ENCODE data around the gene TCEAL7.

The TCEAL7 gene

DNA sequence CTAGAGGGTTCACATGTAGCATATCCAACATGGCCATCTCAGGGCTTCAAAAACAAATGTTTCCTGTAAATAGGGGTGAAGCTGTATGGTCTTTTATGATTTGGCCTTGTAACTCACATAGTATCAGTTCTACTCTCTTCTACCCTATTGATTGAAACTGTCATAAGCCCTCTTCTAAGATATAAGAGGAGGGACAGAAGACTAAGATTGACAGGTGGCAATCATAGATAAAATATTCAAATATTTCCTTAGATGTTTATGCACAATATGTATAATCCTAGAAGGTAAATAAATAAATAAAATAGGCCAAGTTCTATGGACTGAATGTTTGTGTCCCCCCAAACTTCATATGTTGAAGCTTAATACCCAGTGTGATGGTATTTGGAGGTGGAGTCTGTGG lies 39.4 kb downstream of the TCEAL7 start:
- DNase-seq, result no peak

GRCh38 chrX:103372886-103373285 lies 42.8 kb downstream of the TCEAL7 start:
- DNase-seq, result no peak

- DNase-seq, result no peak
Measured at GRCh38 chrX:103373581-103373980, 43.5 kb downstream of the TCEAL7 start.

DNA sequence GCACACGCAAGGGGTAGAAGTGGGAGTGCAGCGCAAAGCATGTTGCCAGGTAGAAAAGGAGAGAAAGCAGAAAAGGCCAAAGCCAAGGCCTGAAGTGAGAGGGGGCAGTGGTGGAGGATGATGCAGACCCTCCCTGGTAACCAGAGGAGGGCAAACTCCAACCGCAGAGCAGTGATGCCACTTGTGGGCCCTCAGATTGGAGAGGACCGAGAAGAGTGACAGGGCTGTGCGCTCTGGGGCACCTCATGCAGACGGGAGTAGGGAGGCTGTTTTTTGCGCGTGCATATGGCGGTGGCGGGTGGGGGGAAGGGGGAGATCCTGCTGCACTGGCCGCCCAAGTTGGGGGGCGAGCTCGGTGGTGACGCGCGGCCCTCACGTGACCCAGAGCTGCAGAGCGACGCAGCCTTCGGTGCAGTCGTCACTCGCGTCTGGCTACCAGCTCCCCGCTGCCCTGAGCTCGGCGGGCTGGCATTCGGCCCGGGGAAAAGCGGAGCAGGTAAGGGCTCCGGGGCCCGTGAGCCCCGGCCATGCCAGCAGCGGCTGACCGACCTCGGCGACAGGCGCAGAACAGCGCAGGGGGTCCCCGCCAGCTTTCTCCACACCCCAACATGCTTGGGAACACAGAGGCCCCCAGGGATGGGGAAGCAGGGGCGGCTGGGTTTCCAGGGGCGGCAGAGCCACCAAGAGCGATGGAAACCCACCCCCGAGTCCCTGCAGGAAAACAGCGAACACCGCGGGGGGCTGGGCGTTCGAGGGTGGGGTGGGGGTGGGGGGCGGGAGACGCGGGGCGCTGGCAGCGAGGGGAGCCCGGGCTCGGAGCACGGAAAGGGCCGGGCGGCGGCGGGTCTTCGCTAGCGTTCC lies 46.3 kb downstream of the TCEAL7 start, which contains the start of gene BEX3:
BEX3 (plus strand) TSS at position 421 of the 861 bp plus-strand sequence. CDS start 984 bp downstream, outside the sequence.
- DNase-seq, result no peak

- DNase-seq, result no peak
Measured at GRCh38 chrX:103376979-103377324, 46.9 kb downstream of the TCEAL7 start.

GRCh38 chrX:103378990-103379389 lies 49.0 kb downstream of the TCEAL7 start:
- DNase-seq, result no peak

Measured in Kasumi-1 (cell line).